HuH-7 (cell line): ENCODE data around the gene PGLYRP2.

ENCODE experiments used
- DNase-seq: peaks from one replicate; pipeline ENCODE4 v3.0.0; 2011; ENCODE audit warnings: low spot score

PGLYRP2 gene

DNA sequence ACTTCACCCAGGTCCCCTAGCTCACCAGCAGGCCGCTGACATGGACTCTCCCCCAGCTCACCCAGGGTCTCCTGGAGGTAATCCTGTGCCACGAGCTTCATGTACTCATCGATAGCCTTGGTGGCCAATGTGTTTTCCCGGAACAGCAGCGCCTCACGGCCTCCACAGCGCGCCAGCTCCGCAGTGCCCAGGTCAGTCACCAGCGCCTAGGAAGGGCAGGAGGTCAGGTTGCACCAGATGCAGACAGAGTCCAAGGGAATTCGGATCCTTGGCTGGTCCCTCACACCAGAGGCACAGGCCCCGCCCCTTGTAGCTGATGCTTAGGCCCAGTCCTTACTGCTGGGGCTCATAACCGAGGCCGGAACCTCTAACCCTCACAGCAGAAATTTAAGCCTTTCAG lies 22.9 kb downstream of the PGLYRP2 start:
- DNase-seq = no peak

DNA sequence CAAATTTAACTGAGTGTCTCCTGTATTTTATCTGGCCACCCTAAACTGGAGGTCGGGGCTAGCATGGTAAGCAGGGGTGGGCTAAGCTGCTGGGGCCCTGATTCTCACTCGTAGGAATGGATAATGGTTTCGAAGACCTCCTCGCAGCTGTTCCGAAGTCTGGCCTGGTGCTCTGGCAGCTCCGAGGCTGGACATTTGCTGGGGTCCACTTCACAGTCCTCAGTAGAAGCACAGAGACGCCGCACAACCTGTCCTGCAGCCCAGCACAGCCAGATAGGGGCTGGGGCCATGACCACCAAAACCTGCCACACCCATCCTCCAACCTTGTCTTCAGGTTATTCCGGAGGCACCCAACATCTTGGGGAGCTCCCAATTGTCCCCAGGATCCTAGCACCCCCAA lies 23.3 kb downstream of the PGLYRP2 start:
- no peak for DNase-seq

DNA sequence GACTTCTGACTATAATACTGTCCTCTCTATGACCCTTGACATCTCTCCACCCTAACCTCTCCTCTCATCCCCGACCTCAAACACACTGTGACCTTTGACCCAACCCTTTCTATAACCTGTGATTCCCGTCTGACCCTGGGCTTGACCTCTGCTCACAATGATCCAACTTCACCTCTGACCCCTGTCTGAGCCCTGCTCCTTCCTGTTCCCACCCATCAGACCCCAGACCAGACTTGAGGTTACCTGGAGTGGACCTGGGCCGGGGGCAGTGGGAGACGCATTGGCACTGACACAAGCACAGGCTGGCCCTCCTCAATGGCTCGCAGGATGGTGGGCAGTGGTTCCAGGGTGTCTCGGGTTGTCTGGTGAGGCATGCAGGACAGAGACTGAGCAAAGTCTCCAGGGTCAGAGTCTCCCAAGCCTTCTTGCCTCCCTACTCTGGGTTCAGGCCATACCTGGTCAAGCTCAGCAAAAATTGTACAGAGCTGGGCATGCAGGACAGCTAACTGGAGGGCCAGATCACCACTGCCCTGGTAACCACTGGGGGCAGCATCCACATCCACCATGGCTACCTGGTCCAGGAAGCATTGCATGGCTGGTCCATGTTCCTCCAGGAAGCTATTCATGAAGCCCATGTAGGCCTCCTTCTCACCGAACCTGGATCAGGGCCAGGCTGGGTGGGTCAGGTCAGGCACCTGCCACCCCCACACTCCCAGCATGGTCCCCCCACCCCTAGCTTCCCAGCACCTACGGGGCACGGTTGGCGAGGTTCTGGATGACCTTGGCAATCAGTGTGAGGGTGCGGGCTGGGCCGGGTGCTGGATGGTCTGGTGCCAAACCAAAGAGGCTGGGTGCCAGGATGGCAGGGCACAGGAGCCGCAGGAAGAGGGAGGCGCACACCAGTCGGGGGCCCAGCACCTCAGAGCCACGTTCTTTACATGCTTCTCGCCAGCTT lies 25.1 kb downstream of the PGLYRP2 start:
- peak; percentile 80 for DNase-seq

DNA sequence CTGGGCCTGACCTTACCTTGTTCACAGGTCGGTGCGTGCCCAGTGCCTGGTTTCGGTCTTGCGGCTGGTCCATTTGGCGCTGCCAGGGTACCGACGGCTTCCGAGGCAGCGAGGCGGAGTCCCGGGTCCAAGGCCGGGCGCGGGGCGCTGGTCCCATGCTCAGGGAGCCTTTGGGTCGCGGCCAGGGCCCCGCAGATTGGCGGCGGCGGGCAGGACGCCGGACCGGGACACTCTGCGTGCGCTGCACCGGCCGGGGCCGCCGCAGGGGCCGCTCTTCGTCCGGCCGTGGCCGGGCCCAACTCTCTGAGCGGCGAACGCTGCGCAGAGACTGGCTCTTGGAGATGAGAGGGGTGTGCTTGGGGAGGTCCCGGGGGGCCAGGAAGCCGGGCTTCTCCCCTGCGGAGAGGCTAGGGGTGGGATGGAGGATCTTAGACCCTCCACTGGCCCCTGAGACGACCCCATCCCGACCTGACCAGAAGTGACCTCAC lies 26.2 kb downstream of the PGLYRP2 start:
- peak; percentile 67 for DNase-seq

GRCh38 chr19:15452111-15453047 lies 26.9 kb downstream of the PGLYRP2 start:
- DNase-seq = peak; percentile 97

- DNase-seq = no peak
These were observed 28.8 kb downstream of the PGLYRP2 start for GRCh38 chr19:15450528-15450890.

DNA sequence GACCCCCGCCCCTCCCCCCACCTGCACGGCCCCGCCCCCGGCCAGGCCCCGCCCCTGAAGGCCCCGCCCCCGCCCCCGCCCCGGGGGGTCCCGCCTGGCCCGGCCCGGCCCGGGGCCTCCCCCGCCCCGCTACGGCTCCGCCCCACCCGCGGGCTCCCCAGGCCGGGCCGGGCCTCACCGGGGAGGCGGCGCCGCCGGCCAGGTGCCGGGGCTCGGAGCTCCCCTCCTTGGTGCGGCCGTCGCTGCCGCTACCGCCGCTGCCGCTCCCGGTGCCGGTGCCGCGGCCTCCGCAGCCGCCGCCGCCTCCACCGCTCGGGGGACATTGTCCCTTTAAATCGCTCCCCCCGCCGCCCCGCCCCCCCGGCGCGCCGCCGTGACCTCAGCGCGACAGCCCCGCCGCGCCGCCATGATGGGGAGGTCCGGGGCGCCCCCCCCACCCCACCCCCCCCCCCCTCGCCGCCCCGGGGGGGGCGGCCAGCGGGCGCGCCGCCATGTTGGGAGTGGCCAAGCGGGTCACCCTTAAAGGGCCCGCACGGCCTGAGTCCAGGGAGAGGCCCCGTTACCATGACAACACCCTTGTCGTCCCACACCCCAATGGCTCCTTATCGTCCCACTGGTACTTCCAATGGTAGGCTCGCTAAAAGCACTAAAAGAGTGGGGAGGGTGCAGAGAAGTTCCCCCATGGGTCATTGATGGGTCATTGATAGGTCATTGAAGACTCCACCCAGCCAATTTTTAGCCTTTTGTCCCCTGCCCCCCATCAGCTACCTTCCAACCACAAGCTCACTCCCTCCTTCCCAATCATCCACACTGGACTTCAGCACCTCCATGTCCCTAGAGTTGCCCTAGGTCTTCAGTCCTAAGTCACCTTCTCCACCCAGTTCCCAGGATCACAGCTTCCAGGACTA lies 29.4 kb downstream of the PGLYRP2 start, which contains the start of gene WIZ:
WIZ (minus strand) TSS at position 337 of the 908 bp plus-strand sequence. CDS start 1,649 bp downstream, outside the sequence.
- DNase-seq = peak; percentile 85

- DNase-seq = no peak
These were observed 30.3 kb downstream of the PGLYRP2 start for GRCh38 chr19:15448778-15449619.

DNA sequence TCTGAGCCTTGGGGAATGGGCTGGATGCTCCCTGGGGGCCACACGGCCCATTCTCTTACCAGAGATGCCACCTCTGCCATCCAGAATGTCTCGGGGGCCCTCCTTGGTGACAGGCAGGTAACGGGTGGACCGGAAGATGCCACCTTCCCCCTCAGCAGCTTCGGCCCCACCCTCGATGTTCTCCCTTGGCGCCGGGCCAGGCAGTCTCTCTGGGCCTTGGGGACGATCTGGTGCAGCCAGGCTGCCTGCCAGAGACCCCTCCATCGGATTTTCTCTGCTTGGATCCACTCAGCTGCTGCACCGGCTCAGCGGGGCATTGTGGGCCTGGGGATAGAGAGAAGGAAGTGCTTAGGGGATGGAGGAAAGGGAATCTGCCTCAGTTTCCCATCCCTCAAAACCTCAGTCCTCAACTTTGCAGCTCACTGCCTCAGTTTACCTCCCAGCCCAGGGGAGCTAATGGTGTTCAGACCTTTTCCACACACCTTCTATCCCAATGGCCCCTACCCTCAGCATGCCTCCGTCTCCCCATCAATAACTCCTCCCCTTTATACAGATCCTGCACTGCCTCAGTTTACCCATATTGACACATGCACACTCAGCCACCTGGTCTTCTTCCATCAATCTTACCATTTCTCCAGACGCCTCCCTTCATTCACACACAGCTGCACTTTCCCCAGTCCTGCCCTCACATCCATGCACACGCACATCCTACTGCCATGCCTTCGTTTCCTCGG lies 31.1 kb downstream of the PGLYRP2 start:
- no peak for DNase-seq

- DNase-seq = no peak
These were observed 32.2 kb downstream of the PGLYRP2 start for GRCh38 chr19:15447057-15447456.

DNA sequence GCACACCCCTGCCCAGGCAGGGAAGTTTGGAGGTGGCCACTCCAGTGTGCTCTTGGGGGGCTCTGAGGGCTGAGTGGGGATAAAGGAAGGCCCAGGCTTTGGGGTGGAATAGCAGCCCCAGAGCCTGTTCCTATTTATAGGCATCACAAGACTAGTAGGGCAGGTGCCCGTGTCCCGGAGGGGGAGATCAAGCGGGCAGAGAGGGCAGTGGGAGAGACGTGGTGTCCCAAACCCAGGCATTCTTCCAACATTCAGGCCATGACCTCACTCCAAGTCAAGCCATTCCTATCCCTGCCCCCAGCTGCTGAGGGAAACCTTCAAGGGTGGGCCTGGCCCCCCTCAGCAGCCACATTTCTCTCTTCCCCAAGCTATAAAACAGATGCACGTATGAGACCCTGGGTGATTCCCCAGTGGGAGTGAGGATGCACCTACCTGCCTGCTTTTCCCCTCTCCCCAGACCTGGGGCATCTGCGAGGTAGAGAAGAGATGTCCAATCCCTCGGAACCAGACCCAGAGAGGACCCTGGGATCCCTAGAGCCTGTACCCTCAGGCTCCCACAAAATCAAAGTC lies 33.4 kb downstream of the PGLYRP2 start:
- no peak for DNase-seq

GRCh38 chr19:15445227-15445605 lies 34.1 kb downstream of the PGLYRP2 start:
- no peak for DNase-seq

GRCh38 chr19:15444505-15445226 lies 34.6 kb downstream of the PGLYRP2 start:
- DNase-seq = no peak

DNA sequence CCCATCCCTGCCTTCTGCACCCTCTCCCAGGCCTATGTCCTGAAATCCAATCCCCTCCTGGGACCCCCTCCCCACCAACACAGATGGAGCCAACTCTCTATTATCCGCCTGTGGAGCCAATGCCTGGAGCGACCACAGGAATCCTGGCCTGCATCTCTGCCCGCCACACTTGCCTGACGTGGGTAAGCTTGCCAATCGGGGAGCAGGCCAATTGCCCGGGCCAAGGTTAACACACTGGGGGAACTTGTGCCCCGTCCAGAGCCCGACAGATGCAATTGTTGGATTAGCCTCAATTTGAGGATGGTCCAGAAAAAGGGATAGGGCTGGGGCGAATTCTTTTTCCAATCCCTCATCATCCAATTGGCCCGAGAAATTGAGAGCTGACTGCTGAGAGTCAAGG lies 35.5 kb downstream of the PGLYRP2 start:
- no peak for DNase-seq

GRCh38 chr19:15443325-15443724 lies 36.0 kb downstream of the PGLYRP2 start:
- no peak for DNase-seq

- DNase-seq = no peak
These were observed 37.0 kb downstream of the PGLYRP2 start for GRCh38 chr19:15442142-15442920.

DNA sequence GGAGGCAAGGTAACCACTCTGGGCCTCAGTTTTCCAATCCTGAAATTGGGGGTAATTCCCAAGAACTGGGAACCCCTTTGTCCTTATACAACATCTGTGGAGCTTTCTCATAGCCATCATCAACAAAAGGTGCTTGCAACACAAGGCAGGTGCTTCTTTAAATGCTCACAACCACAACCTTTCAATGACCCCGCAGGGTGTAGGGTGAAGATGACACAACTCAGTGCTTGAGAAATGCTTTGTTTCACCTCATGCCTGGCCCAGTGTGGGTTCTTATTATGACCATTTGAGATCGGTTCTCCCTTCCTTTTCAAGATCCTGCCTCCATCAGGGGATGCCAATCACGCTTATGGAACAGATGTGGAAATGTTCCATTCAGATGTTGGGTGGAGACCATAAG lies 38.0 kb downstream of the PGLYRP2 start:
- no peak for DNase-seq
